Measurements from ENCODE around the gene TMEM139. TPM values are rescaled to one million over a fixed set of nuclear protein-coding genes. Genes with fewer than 3 reads are reported as not detected.

TMEM139 gene
- total RNA-seq, 3 donors from 2014 or later, result 16.2 to 49.4 (median 46.6) TPM

DNA sequence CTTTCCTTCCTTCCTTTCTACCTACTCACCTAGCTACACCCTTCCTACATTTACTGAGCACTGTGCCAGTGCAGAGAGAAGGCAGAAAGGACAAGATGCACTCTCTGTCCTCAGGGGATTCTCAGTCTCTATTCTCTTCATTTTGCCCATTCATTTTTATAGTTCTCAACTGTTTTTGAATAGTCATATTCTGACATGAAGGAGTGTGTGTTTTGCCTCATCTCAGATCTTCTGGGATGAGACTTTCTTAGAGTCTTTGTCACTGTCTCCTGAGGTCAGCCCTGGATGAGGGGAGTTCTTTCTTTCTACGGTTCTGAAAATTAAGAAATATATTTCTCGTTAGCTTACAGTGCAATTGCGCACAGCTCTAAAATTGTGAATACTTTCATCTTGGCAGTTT lies 52.5 kb downstream of the TMEM139 start:
- no peak for ATAC-seq
- intact Hi-C loops (cut with DNase I, micrococcal nuclease), result no loop called here

More for the DNA sequence above, 52.5 kb downstream of the TMEM139 start:
- Histone ChIP-seq H3K9me3 (no peaks in the 10 kb centered on the region), H3K4me3 (no peak overlapping the region), H3K36me3 (ENCODE audit: low read depth) (no peaks in the 10 kb centered on the region), H3K4me1 (ENCODE audit: low read depth) (no peaks in the 10 kb centered on the region)
- TF ChIP-seq, protein P1, sequence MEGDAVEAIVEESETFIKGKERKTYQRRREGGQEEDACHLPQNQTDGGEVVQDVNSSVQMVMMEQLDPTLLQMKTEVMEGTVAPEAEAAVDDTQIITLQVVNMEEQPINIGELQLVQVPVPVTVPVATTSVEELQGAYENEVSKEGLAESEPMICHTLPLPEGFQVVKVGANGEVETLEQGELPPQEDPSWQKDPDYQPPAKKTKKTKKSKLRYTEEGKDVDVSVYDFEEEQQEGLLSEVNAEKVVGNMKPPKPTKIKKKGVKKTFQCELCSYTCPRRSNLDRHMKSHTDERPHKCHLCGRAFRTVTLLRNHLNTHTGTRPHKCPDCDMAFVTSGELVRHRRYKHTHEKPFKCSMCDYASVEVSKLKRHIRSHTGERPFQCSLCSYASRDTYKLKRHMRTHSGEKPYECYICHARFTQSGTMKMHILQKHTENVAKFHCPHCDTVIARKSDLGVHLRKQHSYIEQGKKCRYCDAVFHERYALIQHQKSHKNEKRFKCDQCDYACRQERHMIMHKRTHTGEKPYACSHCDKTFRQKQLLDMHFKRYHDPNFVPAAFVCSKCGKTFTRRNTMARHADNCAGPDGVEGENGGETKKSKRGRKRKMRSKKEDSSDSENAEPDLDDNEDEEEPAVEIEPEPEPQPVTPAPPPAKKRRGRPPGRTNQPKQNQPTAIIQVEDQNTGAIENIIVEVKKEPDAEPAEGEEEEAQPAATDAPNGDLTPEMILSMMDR (IDR thresholded peaks at IDR 0.05), result no peak
- DNase-seq, result no peak

Other genes starting within 250 kb of the TMEM139 start
- gene OR6V1, start 232.6 kb upstream of the TMEM139 start, total RNA-seq, result not detected
- not detected for gene PIP, start 152.9 kb upstream of the TMEM139 start, total RNA-seq
- not detected for gene TAS2R39, start 101.5 kb upstream of the TMEM139 start, total RNA-seq
- not detected for gene TAS2R40, start 62.9 kb upstream of the TMEM139 start, total RNA-seq
- gene GSTK1, start 21.5 kb upstream of the TMEM139 start, total RNA-seq, result 100 to 1,000 TPM; 193 to 363 (median 355) TPM
- 10 to 100 TPM; 26.1 to 39.5 (median 33.4) TPM for gene CASP2, start 3.4 kb downstream of the TMEM139 start, total RNA-seq
- gene CLCN1, start 31.2 kb downstream of the TMEM139 start, total RNA-seq, result not detected
- gene FAM131B, start 77.8 kb downstream of the TMEM139 start, total RNA-seq, result 1 to 10 TPM in 2 of 3 donors, under 1 TPM in 1; 0.43 to 6.2 (median 1.6) TPM
- gene ZYX, start 96.4 kb downstream of the TMEM139 start, total RNA-seq, result 100 to 1,000 TPM in 2 of 3 donors, 10 to 100 TPM in 1; 49.0 to 203 (median 109) TPM
- gene EPHA1, start 123.9 kb downstream of the TMEM139 start, total RNA-seq, result 10 to 100 TPM in 2 of 3 donors, 1 to 10 TPM in 1; 9.1 to 19.6 (median 18.9) TPM
- gene TAS2R60, start 158.5 kb downstream of the TMEM139 start, total RNA-seq, result under 1 TPM in 1 of 3 donors, not detected in 2; 0.32 TPM
- under 1 TPM in 1 of 3 donors, not detected in 2; 0.34 TPM for gene TAS2R41, start 192.9 kb downstream of the TMEM139 start, total RNA-seq